ENCODE data around the gene FAM240A. TPM values are rescaled to one million over a fixed set of nuclear protein-coding genes. Genes with fewer than 3 reads are reported as not detected.

Gene FAM240A
- total RNA-seq, 1 experiment from 2014 or later, result not detected

- no peak for DNase-seq
- intact Hi-C loops (cut with micrococcal nuclease; ENCODE audit: unreplicated experiment), result no loop called here
- Mint-ChIP-seq H3K4me1 (ENCODE audit: low read depth, unreplicated experiment) (no peaks in the 10 kb centered on the region), H3K9me3 (ENCODE audit: low read depth, unreplicated experiment) (no peaks in the 10 kb centered on the region), H3K27ac (ENCODE audit: unreplicated experiment) (no peak overlapping the region), H3K4me3 (ENCODE audit: low read depth, unreplicated experiment) (no peak overlapping the region), H3K27me3 (ENCODE audit: unreplicated experiment) (peaks cover 41% of the 10 kb centered on the region), H3K36me3 (ENCODE audit: insufficient read depth, unreplicated experiment) (peaks cover 11% of the 10 kb centered on the region)
- CTCF ChIA-PET, result interaction anchor here (0.7 to 0.9 kb wide), 2 partner anchors 231 to 245 kb away, joined by 4 to 6 read pairs; no protein-coding TSS in a partner anchor
- TF ChIP-seq CTCF (IDR thresholded peaks at IDR 0.05; ENCODE audit: unreplicated experiment), result no peak
- BruUV-seq (replicated peaks), result no TSS peak
These were observed 52.1 kb downstream of the FAM240A start for GRCh38 chr3:46664188-46664970.

GRCh38 chr3:46664971-46665762 is 52.8 kb downstream of the FAM240A start:
- DNase-seq, result no peak
- H3K4me1 Mint-ChIP-seq (ENCODE audit: low read depth, unreplicated experiment), result no peaks in the 10 kb centered on the region
- intact Hi-C loops (cut with micrococcal nuclease; ENCODE audit: unreplicated experiment), result no loop called here
- H3K4me3 Mint-ChIP-seq (ENCODE audit: low read depth, unreplicated experiment), result no peak overlapping the region
- H3K36me3 Mint-ChIP-seq (ENCODE audit: insufficient read depth, unreplicated experiment), result peaks cover 11% of the 10 kb centered on the region
- no peak overlapping the region for H3K27ac Mint-ChIP-seq (ENCODE audit: unreplicated experiment)
- TF ChIP-seq CTCF (IDR thresholded peaks at IDR 0.05; ENCODE audit: unreplicated experiment), result no peak
- no peaks in the 10 kb centered on the region for H3K9me3 Mint-ChIP-seq (ENCODE audit: low read depth, unreplicated experiment)
- no TSS peak for BruUV-seq (replicated peaks)
- CTCF ChIA-PET, result no interaction called here
- H3K27me3 Mint-ChIP-seq (ENCODE audit: unreplicated experiment), result peaks cover 41% of the 10 kb centered on the region

GRCh38 chr3:46665763-46666452 is 53.6 kb downstream of the FAM240A start:
- H3K4me3 Mint-ChIP-seq (ENCODE audit: low read depth, unreplicated experiment), result no peak overlapping the region
- TF ChIP-seq CTCF (IDR thresholded peaks at IDR 0.05; ENCODE audit: unreplicated experiment), result no peak
- no peak overlapping the region for H3K27ac Mint-ChIP-seq (ENCODE audit: unreplicated experiment)
- H3K9me3 Mint-ChIP-seq (ENCODE audit: low read depth, unreplicated experiment), result no peaks in the 10 kb centered on the region
- BruUV-seq (replicated peaks), result no TSS peak
- no peaks in the 10 kb centered on the region for H3K4me1 Mint-ChIP-seq (ENCODE audit: low read depth, unreplicated experiment)
- H3K27me3 Mint-ChIP-seq (ENCODE audit: unreplicated experiment), result peaks cover 41% of the 10 kb centered on the region
- CTCF ChIA-PET, result no interaction called here
- DNase-seq, result no peak
- intact Hi-C loops (cut with micrococcal nuclease; ENCODE audit: unreplicated experiment), result no loop called here
- H3K36me3 Mint-ChIP-seq (ENCODE audit: insufficient read depth, unreplicated experiment), result peaks cover 11% of the 10 kb centered on the region

GRCh38 chr3:46666453-46666845 is 54.1 kb downstream of the FAM240A start:
- Mint-ChIP-seq H3K4me1 (ENCODE audit: low read depth, unreplicated experiment) (no peaks in the 10 kb centered on the region), H3K9me3 (ENCODE audit: low read depth, unreplicated experiment) (no peaks in the 10 kb centered on the region), H3K4me3 (ENCODE audit: low read depth, unreplicated experiment) (no peak overlapping the region), H3K27me3 (ENCODE audit: unreplicated experiment) (peaks cover 39% of the 10 kb centered on the region), H3K36me3 (ENCODE audit: insufficient read depth, unreplicated experiment) (peaks cover 11% of the 10 kb centered on the region), H3K27ac (ENCODE audit: unreplicated experiment) (peak overlapping the region; percentile 37)
- DNase-seq, result no peak
- no TSS peak for BruUV-seq (replicated peaks)
- no peak for TF ChIP-seq CTCF (IDR thresholded peaks at IDR 0.05; ENCODE audit: unreplicated experiment)
- intact Hi-C loops (cut with micrococcal nuclease; ENCODE audit: unreplicated experiment), result no loop called here
- CTCF ChIA-PET, result no interaction called here

Data from Calu3 (cell line).